ENCODE results near the gene ZDHHC14.

- TF ChIP-seq POLR2A (IDR thresholded peaks at IDR 0.05) (no peak), CTCF (IDR thresholded peaks at IDR 0.05) (no peak), EP300 (IDR thresholded peaks at IDR 0.05) (no peak)
Observed at GRCh38 chr6:157503018-157503747, 122.2 kb downstream of the ZDHHC14 start.

Measured in ovary (tissue), 3 donors.